ENCODE results near the gene PLIN1. TPM values are rescaled to one million over a fixed set of nuclear protein-coding genes. Genes with fewer than 3 reads are reported as not detected.

The PLIN1 gene
- total RNA-seq, 2 donors from 2014 or later: 13.0 to 277 TPM

- no peaks in the 10 kb centered on the region for H3K36me3 ChIP-seq (replicated peaks in 1 of 2; ENCODE audit: insufficient read depth in 1 of 2, low read depth in 2 of 2)
- no peak overlapping the region for H3K4me3 ChIP-seq
- no peaks in the 10 kb centered on the region for H3K27me3 ChIP-seq
- H3K9me3 ChIP-seq: no peaks in the 10 kb centered on the region
- no peak for TF ChIP-seq POLR2A (IDR thresholded peaks at IDR 0.05)
- TF ChIP-seq CTCF (IDR thresholded peaks at IDR 0.05): no peak
- DNase-seq (no peak), ATAC-seq (no peak)
- WGBS, 2 donors: 68 to 82% methylated on average over 2 of the region's 2 CpGs
- H3K4me1 ChIP-seq: peaks cover 42% of the 10 kb centered on the region
- intact Hi-C loops (cut with DNase I): no loop called here
- no peak overlapping the region for H3K27ac ChIP-seq
Observed at GRCh38 chr15:89685995-89686394, 6.8 kb upstream of the PLIN1 start.

- H3K4me3 ChIP-seq: no peak overlapping the region
- peaks cover 43% of the 10 kb centered on the region for H3K4me1 ChIP-seq
- TF ChIP-seq CTCF (IDR thresholded peaks at IDR 0.05): no peak
- no peak for TF ChIP-seq POLR2A (IDR thresholded peaks at IDR 0.05)
- H3K27me3 ChIP-seq: no peaks in the 10 kb centered on the region
- ATAC-seq (no peak), DNase-seq (peak in 1 of 4 donors; percentile 34)
- peak overlapping the region; percentile 77 to 95 (median 90) for H3K27ac ChIP-seq
- H3K36me3 ChIP-seq (replicated peaks in 1 of 2; ENCODE audit: insufficient read depth in 1 of 2, low read depth in 2 of 2): no peaks in the 10 kb centered on the region
- WGBS, 2 donors: 63 to 69% methylated on average over 2 of the region's 2 CpGs
- intact Hi-C loops (cut with DNase I): no loop called here
- H3K9me3 ChIP-seq: no peaks in the 10 kb centered on the region
Observed at GRCh38 chr15:89681146-89681545, 2.0 kb upstream of the PLIN1 start.

GRCh38 chr15:89680282-89680873 lies 1.2 kb upstream of the PLIN1 start:
- H3K27me3 ChIP-seq: no peaks in the 10 kb centered on the region
- WGBS, 2 donors: 11 to 13% methylated on average over 5 of the region's 5 CpGs
- peaks cover 43% of the 10 kb centered on the region for H3K4me1 ChIP-seq
- TF ChIP-seq CTCF (IDR thresholded peaks at IDR 0.05) (no peak), POLR2A (IDR thresholded peaks at IDR 0.05) (no peak)
- H3K36me3 ChIP-seq (replicated peaks in 1 of 2; ENCODE audit: insufficient read depth in 1 of 2, low read depth in 2 of 2): no peaks in the 10 kb centered on the region
- H3K9me3 ChIP-seq: no peaks in the 10 kb centered on the region
- ATAC-seq (peak; percentile 99), DNase-seq (peak; percentile 87 to 95 (median 92))
- no peak overlapping the region for H3K4me3 ChIP-seq
- peak overlapping the region; percentile 77 to 95 (median 90) for H3K27ac ChIP-seq
- intact Hi-C loops (cut with DNase I): no loop called here

GRCh38 chr15:89677381-89677780 lies 1.8 kb downstream of the PLIN1 start:
- ATAC-seq: no peak
- Histone ChIP-seq H3K9me3 (no peaks in the 10 kb centered on the region), H3K36me3 (replicated peaks in 1 of 2; ENCODE audit: insufficient read depth in 1 of 2, low read depth in 2 of 2) (no peaks in the 10 kb centered on the region), H3K4me3 (no peak overlapping the region), H3K4me1 (peaks cover 38% of the 10 kb centered on the region), H3K27ac (no peak overlapping the region), H3K27me3 (no peaks in the 10 kb centered on the region)
- 83 to 90% methylated on average over 1 of the region's 1 CpG for WGBS, 2 donors
- TF ChIP-seq CTCF (IDR thresholded peaks at IDR 0.05): no peak
- TF ChIP-seq POLR2A (IDR thresholded peaks at IDR 0.05): no peak
- intact Hi-C loops (cut with DNase I): no loop called here
- DNase-seq: no peak

GRCh38 chr15:89675606-89676005 lies 3.6 kb downstream of the PLIN1 start:
- Histone ChIP-seq H3K4me3 (no peak overlapping the region), H3K9me3 (no peaks in the 10 kb centered on the region), H3K36me3 (replicated peaks in 1 of 2; ENCODE audit: insufficient read depth in 1 of 2, low read depth in 2 of 2) (no peaks in the 10 kb centered on the region), H3K4me1 (peaks cover 20% of the 10 kb centered on the region), H3K27ac (no peak overlapping the region), H3K27me3 (no peaks in the 10 kb centered on the region)
- WGBS, 2 donors: 80 to 82% methylated on average over 6 of the region's 6 CpGs
- no peak for DNase-seq
- no peak for ATAC-seq
- intact Hi-C loops (cut with DNase I): no loop called here
- TF ChIP-seq POLR2A (IDR thresholded peaks at IDR 0.05) (no peak), CTCF (IDR thresholded peaks at IDR 0.05) (no peak)

All from body of pancreas (tissue), 4 donors.